Endothelial cell of umbilical vein (primary cell): Measurements from ENCODE around the gene USP48. TPM values are rescaled to one million over a fixed set of nuclear protein-coding genes. Genes with fewer than 3 reads are reported as not detected.

Source experiments
- BruUV-seq: library from RNA; stranded (reverse); fragments of 400-500 nt; replicated peaks from 2 replicates; lab custom pipeline; 2021; lab: Mats Ljungman, UMichigan
- CTCF ChIA-PET: fragments of 300-600, 350-600 bp; sonication (Branson Sonifier 250); formaldehyde crosslinking; loops from one replicate; lab custom pipeline; 2021; ENCODE audit warnings: antibody characterized with exemption, inconsistent platforms; lab: Charles Lee
- POLR2A ChIA-PET: fragments of 300-600, 350-600 bp; sonication (Branson Sonifier 250); formaldehyde crosslinking; loops from one replicate; lab custom pipeline; 2021; ENCODE audit warnings: antibody characterized with exemption, inconsistent platforms; lab: Charles Lee
- DNase-seq: peaks from one replicate; pipeline ENCODE4 v3.0.0-alpha.2; 2011; ENCODE audit warnings: low read depth, low spot score
- FAIRE-seq: peaks from 2 replicates; lab custom pipeline; 2011; peaks lifted over from hg19 to GRCh38; lab: Jason Lieb, UNC
- H2AFZ ChIP-seq: 2 replicates; pipeline ENCODE4 v1.6.0; 2012; ENCODE audit warnings: low read depth, low read length, control low read depth, inconsistent platforms
- H3K27ac ChIP-seq: 2 replicates; pipeline ENCODE4 v1.5.1; 2011; ENCODE audit warnings: low read depth, mild to moderate bottlenecking, control low read depth, low read length, moderate library complexity; ENCODE audit not compliant: insufficient read depth
- H3K27me3 ChIP-seq, 2 experiments: 2 replicates each; pipeline versions ENCODE4 v1.6.0 to v1.6.1; 2011; ENCODE audit warnings: low read length in 2 of 2, mixed read lengths in 1 of 2; ENCODE audit not compliant: control insufficient read depth in 2 of 2, insufficient read depth in 2 of 2
- H3K36me3 ChIP-seq, 2 experiments: 2 replicates in 1 of 2; 3 replicates in 1 of 2; pipeline ENCODE4 v1.5.1; 2011; ENCODE audit warnings: low read length in 2 of 2, mild to moderate bottlenecking in 1 of 2, moderate library complexity in 1 of 2; ENCODE audit not compliant: control insufficient read depth in 2 of 2, insufficient read depth in 2 of 2; ENCODE audit errors: extremely low read depth in 1 of 2
- H3K4me1 ChIP-seq: 3 replicates; pipeline ENCODE4 v1.5.1; 2011; ENCODE audit warnings: mild to moderate bottlenecking, low read length; ENCODE audit not compliant: control insufficient read depth, insufficient read depth; ENCODE audit errors: extremely low read depth
- H3K4me2 ChIP-seq: 2 replicates; pipeline ENCODE4 v1.6.1; 2011; ENCODE audit warnings: low read length, control low read depth, mixed read lengths; ENCODE audit not compliant: insufficient read depth
- H3K4me3 ChIP-seq, 3 experiments: fragments of 200-600 bp in 1 of 3; sonication (generic), shearing (Covaris generic) in 1 of 3; replicated peaks in 1 of 3; 2 replicates each; pipeline ENCODE4 v1.5.1; 2011 to 2016; ENCODE audit warnings: control low read depth in 3 of 3, low read length in 3 of 3, mild to moderate bottlenecking in 2 of 3, inconsistent platforms in 1 of 3, low read depth in 1 of 3, moderate library complexity in 1 of 3; ENCODE audit not compliant: insufficient read depth in 1 of 3
- H3K79me2 ChIP-seq: 2 replicates; pipeline ENCODE4 v1.6.0; 2012; ENCODE audit warnings: low read length, inconsistent platforms; ENCODE audit not compliant: control insufficient read depth, insufficient read depth
- H3K9ac ChIP-seq: replicated peaks from 2 replicates; pipeline ENCODE3; 2011; ENCODE audit warnings: low read length, control low read depth; ENCODE audit not compliant: insufficient read depth; ENCODE audit errors: extremely low read depth
- H3K9me1 ChIP-seq: replicated peaks from 3 replicates; pipeline ENCODE4 v1.6.0; 2011; ENCODE audit warnings: mild to moderate bottlenecking, low read length; ENCODE audit not compliant: control insufficient read depth, insufficient read depth; ENCODE audit errors: extremely low read depth
- H3K9me3 ChIP-seq: replicated peaks from 2 replicates; pipeline ENCODE4 v1.5.1; 2012; ENCODE audit warnings: low read length, inconsistent platforms; ENCODE audit not compliant: control insufficient read depth, insufficient read depth
- H4K20me1 ChIP-seq: replicated peaks from 2 replicates; pipeline ENCODE3; 2011; ENCODE audit warnings: mild to moderate bottlenecking, low read length; ENCODE audit not compliant: control insufficient read depth, insufficient read depth; ENCODE audit errors: extremely low read depth
- GATA2 ChIP-seq: IDR thresholded peaks from 2 replicates; pipeline ENCODE4 v1.7.0; 2011; ENCODE audit warnings: low read depth, mild to moderate bottlenecking, moderate library complexity, mixed read lengths, low read length; ENCODE audit not compliant: insufficient read length, insufficient read depth
- JUN ChIP-seq: IDR thresholded peaks from 2 replicates; pipeline ENCODE4 v1.6.1; 2011; ENCODE audit warnings: borderline replicate concordance, low read depth; ENCODE audit not compliant: insufficient read length, insufficient read depth
- MYC ChIP-seq: IDR thresholded peaks from one replicate; pipeline ENCODE4 v1.6.1; 2011; ENCODE audit warnings: mild to moderate bottlenecking, low read depth, low read length
- POLR2A ChIP-seq: IDR thresholded peaks from 2 replicates; pipeline ENCODE4 v1.6.1; 2012; ENCODE audit warnings: low read depth, mild to moderate bottlenecking, control low read depth, low read length
- POLR2AphosphoS5 ChIP-seq: IDR thresholded peaks from 2 replicates; pipeline ENCODE4 v1.6.1; 2012; ENCODE audit warnings: low read depth, mild to moderate bottlenecking, control low read depth, low read length, moderate library complexity; ENCODE audit not compliant: insufficient read depth
- dilution Hi-C: fragments of 300-500 bp; cut with MboI; formaldehyde crosslinking; loops from one replicate; pipeline ENCODE4 v1.15.0; 2019; ENCODE audit warnings: low sequenced_read_pairs; ENCODE audit not compliant: extremely low pct_ligation_motif_present
- intact Hi-C: fragments of 100-400 bp; cut with micrococcal nuclease; formaldehyde crosslinking; loops from one replicate; pipeline ENCODE4 v1.10.0; 2022
- polyA plus RNA-seq, 4 experiments: library from polyadenylated mRNA; depleted of rRNA in 3 of 4; stranded (reverse) in 3 of 4; unstranded in 1 of 4; fragments of >200 nt; gene quantifications; 2 replicates each; pipeline versions ENCODE4 v1.2.1 to v1.2.3, GENCODE V29; 2011 to 2012; ENCODE audit warnings: missing spikeins in 1 of 4
- total RNA-seq: library from RNA; stranded (reverse); gene quantifications from 2 replicates; pipeline ENCODE4 v1.2.3, GENCODE V29; 2021
- TF ChIP-seq, protein P1 (sequence below), 2 donors: IDR thresholded peaks; 1 replicate in 1 of 2; 2 replicates in 1 of 2; pipeline ENCODE4 v1.5.1; 2011; ENCODE audit warnings: low read length in 2 of 2, mild to moderate bottlenecking in 2 of 2, moderate library complexity in 2 of 2, control low read depth in 1 of 2, inconsistent platforms in 1 of 2, low read depth in 1 of 2; ENCODE audit not compliant: insufficient read depth in 1 of 2; ENCODE audit errors: extremely low read depth in 1 of 2

Gene USP48
- total and polyA plus RNA-seq, 2 donors (not counting 3 experiments of a cell fraction or from before 2014, with no cell fraction given) = 27.2 to 149 TPM

DNA sequence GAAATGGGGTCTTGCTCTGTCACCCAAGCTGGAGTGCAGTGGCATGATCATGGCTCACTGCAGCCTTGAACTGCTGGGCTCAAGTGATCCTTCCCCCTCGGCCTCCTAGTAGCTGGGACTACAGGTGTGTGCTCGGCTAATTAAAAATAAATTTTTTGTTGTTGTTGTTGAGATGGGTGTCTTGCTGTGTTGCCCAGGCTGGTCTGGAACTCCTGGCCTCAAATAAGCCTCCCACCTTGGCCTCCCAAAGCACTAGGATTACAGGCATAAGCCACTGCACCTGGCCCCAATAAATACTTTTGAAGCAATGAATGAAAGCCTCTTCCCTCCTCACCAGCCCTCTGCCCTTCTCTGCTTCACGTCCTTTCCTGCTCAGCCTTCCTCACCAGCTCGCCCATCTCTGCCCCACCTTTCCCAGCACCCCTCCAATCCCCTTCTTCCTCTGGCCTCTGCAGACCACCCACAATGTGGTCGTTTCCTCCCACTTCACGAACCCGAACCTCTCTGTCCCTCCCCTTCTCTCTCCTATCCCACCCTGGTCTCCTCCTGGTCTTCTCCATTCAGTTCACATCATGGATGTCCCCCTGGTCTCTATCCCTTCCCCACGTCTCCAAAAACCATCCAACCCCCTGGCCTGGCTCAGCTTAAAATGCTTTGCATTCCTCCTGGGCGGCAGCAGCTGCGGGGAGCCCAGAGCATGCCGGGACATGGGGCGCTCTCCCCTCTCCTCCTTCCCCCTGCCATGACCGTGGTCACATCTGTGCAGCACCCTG lies 152.2 kb downstream of the USP48 start:
- dilution Hi-C loops (no loop called here), intact Hi-C loops (no loop called here)
- Histone ChIP-seq H3K4me2 (no peak overlapping the region), H3K9ac (no peak overlapping the region), H3K4me3 (no peak overlapping the region), H2AFZ (no peak overlapping the region), H3K27ac (no peak overlapping the region), H3K79me2 (no peaks in the 10 kb centered on the region), H3K27me3 (peaks cover 0 to 3% of the 10 kb centered on the region in 2 experiments), H3K9me3 (no peaks in the 10 kb centered on the region), H3K9me1 (no peaks in the 10 kb centered on the region), H3K36me3 (no peaks in the 10 kb centered on the region), H4K20me1 (no peaks in the 10 kb centered on the region), H3K4me1 (no peaks in the 10 kb centered on the region)
- CTCF ChIA-PET = no interaction called here
- DNase-seq (no peak), FAIRE-seq (no peak)
- TF ChIP-seq POLR2A (no peak), POLR2AphosphoS5 (no peak), JUN (no peak), MYC (no peak), GATA2 (no peak)
- TF ChIP-seq, protein P1, sequence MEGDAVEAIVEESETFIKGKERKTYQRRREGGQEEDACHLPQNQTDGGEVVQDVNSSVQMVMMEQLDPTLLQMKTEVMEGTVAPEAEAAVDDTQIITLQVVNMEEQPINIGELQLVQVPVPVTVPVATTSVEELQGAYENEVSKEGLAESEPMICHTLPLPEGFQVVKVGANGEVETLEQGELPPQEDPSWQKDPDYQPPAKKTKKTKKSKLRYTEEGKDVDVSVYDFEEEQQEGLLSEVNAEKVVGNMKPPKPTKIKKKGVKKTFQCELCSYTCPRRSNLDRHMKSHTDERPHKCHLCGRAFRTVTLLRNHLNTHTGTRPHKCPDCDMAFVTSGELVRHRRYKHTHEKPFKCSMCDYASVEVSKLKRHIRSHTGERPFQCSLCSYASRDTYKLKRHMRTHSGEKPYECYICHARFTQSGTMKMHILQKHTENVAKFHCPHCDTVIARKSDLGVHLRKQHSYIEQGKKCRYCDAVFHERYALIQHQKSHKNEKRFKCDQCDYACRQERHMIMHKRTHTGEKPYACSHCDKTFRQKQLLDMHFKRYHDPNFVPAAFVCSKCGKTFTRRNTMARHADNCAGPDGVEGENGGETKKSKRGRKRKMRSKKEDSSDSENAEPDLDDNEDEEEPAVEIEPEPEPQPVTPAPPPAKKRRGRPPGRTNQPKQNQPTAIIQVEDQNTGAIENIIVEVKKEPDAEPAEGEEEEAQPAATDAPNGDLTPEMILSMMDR (IDR thresholded peaks at IDR 0.05; ENCODE audit: extremely low read depth in 1 of 2, insufficient read depth in 1 of 2, low read depth in 1 of 2, low read length in 2 of 2) = no peak
- no TSS peak for BruUV-seq
- POLR2A ChIA-PET = no interaction called here
